OCI-LY7 (cell line): ENCODE data around the gene ATP9B. TPM values are rescaled to one million over a fixed set of nuclear protein-coding genes. Genes with fewer than 3 reads are reported as not detected.

Experiments used
- BruUV-seq: library from RNA; stranded (reverse); fragments of 400-500 nt; replicated peaks from 2 replicates; lab custom pipeline; 2021; lab: Mats Ljungman, UMichigan
- CTCF ChIA-PET: fragments of 300-600 bp; sonication (Branson Sonifier 250); formaldehyde crosslinking; loops from one replicate; lab custom pipeline; 2022; ENCODE audit warnings: antibody characterized with exemption; ENCODE audit not compliant: unreplicated experiment; lab: Charles Lee
- POLR2A ChIA-PET: fragments of 300-600 bp; sonication (Branson Sonifier 250); formaldehyde crosslinking; loops from one replicate; lab custom pipeline; 2022; ENCODE audit warnings: antibody characterized with exemption; lab: Charles Lee
- DNase-seq: peaks from one replicate; pipeline ENCODE4 v3.0.0-alpha.2; 2015; ENCODE audit warnings: low spot score
- H2AFZ ChIP-seq: fragments of 200-600 bp; sonication (generic), shearing (Covaris generic); 2 replicates; pipeline ENCODE4 v1.6.1; 2014; ENCODE audit warnings: mild to moderate bottlenecking, antibody characterized with exemption, low read length, moderate library complexity
- H3K27ac ChIP-seq: fragments of 200-600 bp; sonication (generic); 2 replicates; pipeline ENCODE4 v1.5.1; 2014; ENCODE audit warnings: mixed run types, low read depth, mild to moderate bottlenecking, moderate library complexity, low read length, inconsistent platforms; ENCODE audit not compliant: poor library complexity, severe bottlenecking
- H3K36me3 ChIP-seq: fragments of 200-600 bp; sonication (generic); 2 replicates; pipeline ENCODE4 v1.6.1; 2014; ENCODE audit warnings: mild to moderate bottlenecking, antibody characterized with exemption, low read length, moderate library complexity, mixed read lengths; ENCODE audit not compliant: insufficient read depth
- H3K4me1 ChIP-seq: fragments of 200-600 bp; sonication (generic); 2 replicates; pipeline ENCODE4 v1.5.1; 2014; ENCODE audit warnings: mild to moderate bottlenecking, low read length; ENCODE audit not compliant: insufficient read depth, poor library complexity, severe bottlenecking
- H3K4me2 ChIP-seq: fragments of 200-600 bp; sonication (generic); 2 replicates; pipeline ENCODE4 v1.6.1; 2014; ENCODE audit warnings: mild to moderate bottlenecking, low read length
- H3K4me3 ChIP-seq: fragments of 200-600 bp; sonication (generic); 2 replicates; pipeline ENCODE4 v1.5.1; 2014; ENCODE audit warnings: mild to moderate bottlenecking, low read depth, low read length; ENCODE audit not compliant: poor library complexity, severe bottlenecking
- H3K79me2 ChIP-seq: fragments of 200-600 bp; sonication (generic); 2 replicates; pipeline ENCODE4 v1.6.1; 2016; ENCODE audit warnings: low read depth, mild to moderate bottlenecking, low read length, moderate library complexity, mixed read lengths; ENCODE audit not compliant: insufficient read depth
- H3K9me2 ChIP-seq: fragments of 200-600 bp; sonication (generic); 2 replicates; pipeline ENCODE4 v1.6.1; 2016; ENCODE audit warnings: mild to moderate bottlenecking, low read length, mixed read lengths; ENCODE audit not compliant: insufficient read depth
- H3K9me3 ChIP-seq: fragments of 200-600 bp; sonication (generic); 2 replicates; pipeline ENCODE4 v1.6.1; 2014; ENCODE audit warnings: mild to moderate bottlenecking, mixed run types, low read length, mixed read lengths
- H4K20me1 ChIP-seq: fragments of 200-600 bp; sonication (generic); 2 replicates; pipeline ENCODE4 v1.6.1; 2014; ENCODE audit warnings: mild to moderate bottlenecking, antibody characterized with exemption, low read length, moderate library complexity, mixed read lengths; ENCODE audit not compliant: insufficient read depth
- CTCF ChIP-seq: fragments of 200-600 bp; sonication (generic); conservative IDR thresholded peaks from 2 replicates; pipeline ENCODE4 v1.5.1; 2014; ENCODE audit warnings: mild to moderate bottlenecking, antibody characterized with exemption, low read length, moderate library complexity, mixed read lengths
- EZH2phosphoT487 ChIP-seq: fragments of 200-600 bp; sonication (generic); IDR thresholded peaks from 2 replicates; pipeline ENCODE4 v1.6.1; 2018; ENCODE audit warnings: low read depth, borderline replicate concordance, mild to moderate bottlenecking, mixed run types, antibody characterized with exemption, low read length, moderate library complexity, mixed read lengths
- intact Hi-C: fragments of 100-400 bp; cut with micrococcal nuclease; formaldehyde crosslinking; loops from one replicate; pipeline ENCODE4 v1.10.0; 2022; ENCODE audit not compliant: unreplicated experiment
- total RNA-seq, 2 experiments: library from RNA; depleted of rRNA in 1 of 2; stranded (reverse); fragments of >200 nt in 1 of 2; shearing (Covaris generic) in 1 of 2; gene quantifications; 2 replicates each; pipeline ENCODE4 v1.2.3, GENCODE V29; 2014 to 2022

Gene ATP9B
- total RNA-seq, 2 experiments from 2014 or later = 27.1 to 36.4 TPM

- Histone ChIP-seq H3K4me2 (no peak overlapping the region), H3K36me3 (no peaks in the 10 kb centered on the region), H3K9me3 (no peaks in the 10 kb centered on the region), H3K4me3 (no peak overlapping the region), H4K20me1 (no peaks in the 10 kb centered on the region), H2AFZ (no peak overlapping the region), H3K79me2 (no peaks in the 10 kb centered on the region), H3K27ac (no peak overlapping the region), H3K4me1 (peaks cover 4% of the 10 kb centered on the region), H3K9me2 (no peaks in the 10 kb centered on the region)
- CTCF ChIA-PET = no interaction called here
- TF ChIP-seq CTCF = no peak
- no TSS peak for BruUV-seq
- POLR2A ChIA-PET = no interaction called here
- no peak for DNase-seq
- intact Hi-C loops = no loop called here
Measured at GRCh38 chr18:79372991-79373390, 303.8 kb downstream of the ATP9B start.

GRCh38 chr18:79373736-79374135, 304.5 kb downstream of the ATP9B start:
- intact Hi-C loops = no loop called here
- Histone ChIP-seq H3K9me2 (no peaks in the 10 kb centered on the region), H3K4me3 (no peak overlapping the region), H3K36me3 (no peaks in the 10 kb centered on the region), H3K79me2 (no peaks in the 10 kb centered on the region), H3K4me2 (no peak overlapping the region), H4K20me1 (no peaks in the 10 kb centered on the region), H3K4me1 (peaks cover 4% of the 10 kb centered on the region), H3K9me3 (no peaks in the 10 kb centered on the region), H3K27ac (no peak overlapping the region), H2AFZ (no peak overlapping the region)
- no peak for TF ChIP-seq EZH2phosphoT487
- no peak for TF ChIP-seq CTCF
- BruUV-seq = no TSS peak
- no peak for DNase-seq
- POLR2A ChIA-PET = no interaction called here
- CTCF ChIA-PET = no interaction called here

GRCh38 chr18:79374408-79375171, 305.4 kb downstream of the ATP9B start:
- Histone ChIP-seq H3K4me3 (no peak overlapping the region), H4K20me1 (no peaks in the 10 kb centered on the region), H3K9me3 (no peaks in the 10 kb centered on the region), H3K27ac (no peak overlapping the region), H2AFZ (no peak overlapping the region), H3K9me2 (no peaks in the 10 kb centered on the region), H3K4me2 (no peak overlapping the region), H3K79me2 (no peaks in the 10 kb centered on the region), H3K4me1 (peaks cover 8% of the 10 kb centered on the region), H3K36me3 (no peaks in the 10 kb centered on the region)
- no TSS peak for BruUV-seq
- DNase-seq = no peak
- ChIA-PET POLR2A (no interaction called here), CTCF (interaction anchor here (0.5 kb wide), 1 partner anchor 53 kb away, joined by 3 read pairs; no protein-coding TSS in a partner anchor)
- intact Hi-C loops = loop anchor here (5.0 kb wide), 1 partner anchor 387 kb away; no protein-coding TSS in a partner anchor
- TF ChIP-seq CTCF = no peak
- no peak for TF ChIP-seq EZH2phosphoT487
